A172 (cell line): ENCODE data around the gene NUS1. TPM values are rescaled to one million over a fixed set of nuclear protein-coding genes. Genes with fewer than 3 reads are reported as not detected.
A peak's percentile ranks its signal among the peaks of the same experiment; 100 is the strongest.
"Not testable (repeated sequence)": the region's sequence is repeated elsewhere in the genome, so short reads cannot be mapped to it uniquely, and the experiment has no call there.

Source experiments
- DNase-seq: peaks from one replicate; pipeline ENCODE4 v3.0.0-alpha.2; 2015; ENCODE audit warnings: low spot score
- total RNA-seq: library from RNA; depleted of rRNA; stranded (reverse); fragments of >200 nt; shearing (Covaris generic); gene quantifications from 2 replicates; pipeline ENCODE4 v1.2.3, GENCODE V29; 2014; rRNA removed

NUS1 gene
- total RNA-seq: 13.1 TPM in 2 replicates

DNA sequence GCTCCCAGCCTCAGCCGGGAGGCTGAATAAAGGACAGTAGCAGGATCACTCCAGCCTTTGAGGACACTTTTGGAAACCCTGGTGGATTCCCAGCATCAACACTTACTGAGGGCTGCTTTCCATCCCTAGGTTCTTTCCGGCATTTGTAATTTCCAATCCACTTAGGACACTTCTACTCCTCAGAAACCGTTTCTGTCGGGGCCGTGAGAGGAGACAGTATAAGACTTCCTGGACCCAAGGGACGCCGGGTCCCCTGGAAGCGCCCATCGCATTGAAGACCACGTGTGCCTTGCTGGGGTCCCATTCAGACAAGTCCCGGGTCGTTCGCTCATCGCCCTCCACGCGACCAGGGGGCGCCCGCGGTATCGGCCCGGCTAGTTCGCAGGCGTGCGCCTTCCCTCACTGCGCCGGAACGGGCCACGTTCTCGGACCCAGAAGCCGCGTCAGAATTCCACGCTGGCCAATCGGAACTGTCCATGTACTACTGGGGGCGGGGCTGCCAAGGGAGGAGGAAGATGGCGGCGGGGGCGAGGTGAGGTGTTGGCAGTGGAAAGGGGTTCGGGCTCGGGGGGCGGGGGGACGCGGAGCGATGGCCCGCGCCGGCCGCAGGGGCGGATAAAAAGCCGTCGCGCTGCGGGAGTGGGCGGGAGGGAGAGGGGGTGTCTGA, at the start of gene NUS1:
TSS of gene NUS1 (plus strand) at position 479 of the 667 bp plus-strand sequence. CDS start 202 bp downstream, outside the sequence.
- DNase-seq: peak; percentile 87

DNA sequence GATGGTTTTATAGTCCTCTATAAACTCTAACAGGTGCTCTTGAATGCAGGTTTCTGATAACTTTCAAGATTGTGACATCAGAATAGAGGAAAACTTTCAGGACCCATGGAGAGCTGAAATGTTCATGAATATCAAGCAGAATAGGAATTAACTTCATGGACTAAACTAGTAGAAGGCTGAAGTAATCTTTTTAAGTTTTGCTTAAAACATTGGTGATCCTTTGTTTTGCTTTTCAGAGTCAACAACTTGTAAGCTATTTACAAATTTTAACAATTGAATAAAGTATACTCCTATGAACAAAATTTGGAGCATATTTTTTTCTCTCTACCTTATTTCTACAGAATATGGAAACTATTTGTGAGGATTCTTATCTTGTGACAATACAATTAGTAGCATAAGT, 47.7 kb upstream of the NUS1 start:
- no peak for DNase-seq

- DNase-seq: no peak
Measured at GRCh38 chr6:117629119-117629660, 46.1 kb upstream of the NUS1 start.

DNA sequence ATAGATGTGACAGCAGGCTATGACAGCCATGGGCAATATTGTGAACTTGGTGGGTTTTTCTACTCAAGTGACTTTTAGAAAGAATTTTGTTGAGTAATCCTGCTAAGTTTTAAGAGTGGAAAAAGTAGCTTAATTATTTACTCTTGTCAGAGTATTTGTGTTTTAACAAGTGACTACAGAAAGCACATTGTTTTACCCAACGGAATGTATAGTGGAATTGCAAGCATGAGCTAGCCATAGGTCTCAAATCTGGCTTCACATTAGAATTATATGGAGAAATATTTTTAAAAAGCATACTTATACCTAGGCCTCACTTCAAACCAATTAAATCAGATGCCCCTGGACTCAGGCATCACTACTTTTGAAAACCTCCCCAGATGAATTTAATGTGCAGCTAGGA, 37.5 kb upstream of the NUS1 start:
- DNase-seq: no peak

DNA sequence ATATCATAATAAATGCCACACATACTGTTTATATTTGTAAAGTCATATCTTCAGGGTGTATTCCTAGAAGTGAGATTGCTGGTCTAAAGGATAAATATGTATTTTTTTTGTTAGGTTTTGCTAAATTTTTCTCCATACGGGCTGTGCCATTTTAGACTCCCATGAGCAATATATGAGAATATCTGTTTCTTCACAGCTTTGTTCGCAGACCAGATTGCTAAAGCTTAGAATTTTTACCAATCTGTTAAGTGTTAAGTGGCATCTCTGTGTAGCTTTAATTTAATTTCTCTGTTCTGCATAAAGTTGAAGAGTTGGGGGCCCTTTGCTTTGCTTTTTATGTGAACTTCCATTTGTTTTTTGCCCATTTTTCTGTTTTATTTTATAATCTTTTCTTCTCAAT, 32.3 kb upstream of the NUS1 start:
- DNase-seq: no peak

- not testable (repeated sequence) for DNase-seq
Measured at GRCh38 chr6:117651984-117652383, 23.3 kb upstream of the NUS1 start.

DNA sequence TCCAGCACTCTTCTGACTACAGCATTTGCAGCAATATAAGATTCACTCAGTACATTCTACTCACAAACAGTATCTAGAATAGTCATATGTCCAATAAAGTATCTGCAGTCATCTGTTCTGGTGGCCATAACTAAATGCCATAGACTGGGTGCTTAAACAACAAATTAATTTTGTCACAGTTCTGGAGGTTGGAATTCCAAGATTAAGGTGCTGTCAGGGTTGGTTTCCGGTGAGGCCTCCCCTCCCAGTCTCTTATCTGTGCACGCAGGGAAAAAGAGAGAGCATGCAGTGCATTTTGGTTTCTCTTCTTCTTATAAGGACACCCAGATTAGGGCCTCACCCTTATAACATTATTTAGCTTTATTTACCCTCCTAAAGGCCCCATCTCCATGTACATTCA, 21.3 kb upstream of the NUS1 start:
- no peak for DNase-seq

- no peak for DNase-seq
Measured at GRCh38 chr6:117655380-117655779, 19.9 kb upstream of the NUS1 start.

DNA sequence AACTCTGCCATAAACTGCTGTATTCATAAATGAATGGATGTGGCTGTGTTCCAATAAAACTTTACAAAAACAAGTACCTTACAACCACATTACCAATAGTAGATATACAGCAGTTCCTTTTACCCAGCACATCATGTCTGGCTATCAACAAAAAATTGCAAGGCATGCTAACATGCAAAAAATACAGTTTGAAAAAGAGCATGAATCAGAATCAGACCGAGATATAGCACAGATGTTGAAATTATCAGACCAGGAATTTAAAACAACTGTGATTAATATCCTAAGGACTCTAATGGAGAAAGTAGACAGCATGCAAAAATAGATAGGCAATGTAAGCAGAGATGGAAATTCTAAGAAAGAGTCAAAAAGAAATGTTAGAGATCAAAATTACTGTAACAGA, 8.4 kb upstream of the NUS1 start:
- DNase-seq: no peak

GRCh38 chr6:117668736-117669135, 6.5 kb upstream of the NUS1 start:
- DNase-seq: no peak

DNA sequence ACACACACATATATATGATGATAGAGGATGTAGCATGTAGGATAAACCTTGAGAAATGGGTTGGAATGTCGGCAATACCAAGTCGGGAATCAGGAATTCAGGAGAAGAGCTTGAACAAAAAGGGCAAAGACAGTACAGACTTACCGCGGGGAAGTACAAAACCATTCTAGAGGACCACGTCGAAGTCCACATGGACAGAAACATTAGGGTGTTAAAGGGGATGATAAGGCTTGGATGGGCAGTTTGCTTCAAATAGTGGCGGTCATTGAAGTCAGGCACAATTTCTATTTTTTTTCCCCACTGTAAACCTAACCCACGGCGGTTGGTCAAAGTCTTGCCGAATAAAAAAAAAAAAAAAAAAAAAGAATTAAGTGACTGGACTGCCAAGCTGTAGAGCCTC, 766 bp upstream of the NUS1 start:
- no peak for DNase-seq

GRCh38 chr6:117675658-117676301, 511 bp downstream of the NUS1 start:
- not testable (repeated sequence) for DNase-seq

- no peak for DNase-seq
Measured at GRCh38 chr6:117676577-117677218, 1.4 kb downstream of the NUS1 start.

GRCh38 chr6:117677553-117678141, 2.4 kb downstream of the NUS1 start:
- no peak for DNase-seq

- DNase-seq: no peak
Measured at GRCh38 chr6:117681162-117681741, 6.0 kb downstream of the NUS1 start.

DNA sequence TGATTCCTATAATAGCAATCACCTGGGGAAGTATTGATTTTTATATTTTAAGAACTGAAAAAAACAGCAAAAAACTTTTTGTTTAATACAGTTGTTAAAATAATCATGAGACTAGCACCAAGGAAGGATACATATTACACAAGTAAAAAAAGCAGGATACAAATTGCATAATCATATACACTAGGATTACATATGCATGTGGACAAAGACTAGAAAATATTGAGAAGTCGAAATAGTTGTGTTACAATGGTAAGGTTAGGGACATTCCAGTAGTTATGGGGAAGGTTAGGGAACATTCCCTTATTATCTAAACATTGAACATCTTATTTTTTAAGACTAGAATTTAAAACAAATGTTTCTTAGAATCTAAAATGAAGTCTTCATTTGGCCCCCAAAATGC, 9.5 kb downstream of the NUS1 start:
- DNase-seq: no peak

GRCh38 chr6:117685359-117685758, 10.1 kb downstream of the NUS1 start:
- DNase-seq: no peak

DNA sequence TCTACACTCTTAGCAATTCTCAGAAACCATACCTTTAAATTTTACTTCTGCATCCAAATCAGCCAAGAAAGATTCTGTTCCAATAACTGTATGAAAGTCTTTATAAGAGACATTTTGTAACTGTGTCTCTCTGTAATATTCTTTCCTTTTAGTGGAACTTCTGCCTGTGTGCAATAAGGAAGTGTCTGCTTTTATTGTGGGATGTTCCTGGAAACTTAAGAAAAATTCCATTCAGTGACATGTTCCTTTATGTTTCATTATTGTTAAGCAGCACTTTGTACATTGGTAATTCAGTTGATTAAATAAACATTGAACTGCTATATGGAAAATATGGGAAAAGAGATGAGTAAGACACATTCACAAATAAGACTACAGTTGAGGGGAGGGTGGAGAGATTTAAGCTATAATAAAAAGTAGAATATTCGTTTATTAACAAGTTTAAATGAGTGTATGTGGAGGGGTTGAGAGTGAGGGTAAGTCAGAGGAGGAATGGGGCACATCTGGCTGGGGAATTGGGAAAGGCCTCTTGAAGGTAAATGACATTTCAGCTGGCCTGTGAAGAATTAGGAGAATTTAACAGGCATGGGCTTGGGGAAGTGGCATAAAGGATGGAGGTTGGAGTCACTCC, 11.9 kb downstream of the NUS1 start:
- DNase-seq: no peak

DNA sequence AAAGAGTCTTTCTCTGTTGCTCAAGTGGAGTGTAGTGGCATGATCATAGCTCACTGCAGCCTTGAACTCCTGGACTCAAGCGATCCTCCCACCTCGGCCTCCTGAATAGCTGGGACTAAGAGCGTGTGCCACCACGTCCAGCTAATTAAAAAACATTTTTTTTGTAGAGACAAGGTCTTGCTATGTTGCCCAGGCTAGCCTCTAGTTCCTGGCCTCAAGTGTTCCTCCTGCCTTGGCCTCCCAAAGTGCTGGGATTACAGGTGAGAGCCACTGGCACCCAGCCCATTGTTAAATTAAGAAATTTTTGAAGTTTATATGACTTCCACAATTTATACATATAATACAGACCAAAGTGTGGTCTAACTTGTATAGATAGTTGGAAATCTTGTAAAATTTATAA, 14.3 kb downstream of the NUS1 start:
- DNase-seq: not testable (repeated sequence)

GRCh38 chr6:117706504-117706903, 31.2 kb downstream of the NUS1 start:
- no peak for DNase-seq

GRCh38 chr6:117706936-117707509, 31.8 kb downstream of the NUS1 start:
- not testable (repeated sequence) for DNase-seq
